Measurements from ENCODE around the gene LENG8. TPM values are rescaled to one million over a fixed set of nuclear protein-coding genes. Genes with fewer than 3 reads are reported as not detected.

The LENG8 gene
- polyA plus RNA-seq, 1 donor from 2014 or later, result 24.2 TPM

DNA sequence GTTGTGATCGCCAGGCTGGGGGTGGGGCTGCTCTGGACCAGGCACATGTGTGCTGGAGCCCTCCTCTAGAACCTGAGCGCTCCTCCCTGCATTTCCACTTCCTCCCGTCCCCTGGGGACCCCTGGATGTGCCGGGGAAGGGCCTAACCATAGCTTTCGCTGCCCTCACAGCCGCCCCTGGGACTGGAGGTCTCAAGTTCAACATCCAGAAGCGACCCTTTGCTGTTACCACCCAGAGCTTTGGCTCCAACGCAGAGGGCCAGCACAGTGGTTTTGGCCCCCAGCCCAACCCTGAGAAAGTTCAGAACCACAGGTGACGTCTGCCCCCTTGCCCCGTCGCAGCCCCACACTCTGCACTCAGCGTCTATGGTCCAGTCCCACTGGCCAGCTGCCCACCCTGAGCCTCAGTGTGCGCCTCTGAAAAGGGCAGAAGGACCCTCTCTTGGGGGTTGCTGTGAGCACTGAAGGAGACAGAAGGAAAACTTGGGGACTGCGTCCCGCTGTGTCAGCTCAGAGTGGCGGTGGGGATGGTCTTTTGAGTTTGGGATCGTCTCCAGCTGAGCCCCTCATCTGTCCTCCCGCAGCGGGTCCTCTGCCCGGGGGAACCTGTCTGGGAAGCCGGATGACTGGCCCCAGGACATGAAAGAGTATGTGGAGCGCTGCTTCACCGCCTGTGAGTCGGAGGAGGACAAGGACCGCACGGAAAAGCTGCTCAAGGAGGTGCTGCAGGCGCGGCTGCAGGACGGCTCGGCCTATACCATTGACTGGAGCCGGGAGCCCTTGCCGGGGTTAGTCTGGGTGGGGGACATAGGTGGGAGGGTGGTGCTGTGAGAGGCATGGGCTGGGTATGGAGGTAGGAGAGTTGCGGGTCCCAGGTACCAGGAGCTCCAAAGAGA lies 6.0 kb downstream of the LENG8 start:
- no peak overlapping the region for H2AFZ ChIP-seq (ENCODE audit: low read depth, low read length)

GRCh38 chr19:54455786-54456422 lies 6.9 kb downstream of the LENG8 start:
- Histone ChIP-seq H3F3A (ENCODE audit: insufficient read depth, low read length, poor library complexity, severe bottlenecking) (no peaks in the 10 kb centered on the region), H3K79me2 (replicated peaks; ENCODE audit: insufficient read depth, low read length) (peaks cover 13% of the 10 kb centered on the region), H3K4me2 (ENCODE audit: low read length) (no peak overlapping the region), H2AFZ (ENCODE audit: low read depth, low read length) (no peak overlapping the region), H3K27ac (ENCODE audit: low read length) (no peak overlapping the region), H3K9me3 (ENCODE audit: low read length) (no peaks in the 10 kb centered on the region), H3K36me3 (ENCODE audit: insufficient read depth, low read length) (peaks cover 10% of the 10 kb centered on the region), H3K27me3 (ENCODE audit: insufficient read depth, low read depth, low read length) (no peaks in the 10 kb centered on the region), H3K4me3 (ENCODE audit: low read length) (no peak overlapping the region), H4K20me1 (ENCODE audit: insufficient read depth) (peaks cover 5% of the 10 kb centered on the region), H3K9ac (ENCODE audit: low read length) (no peak overlapping the region), H3K9me2 (ENCODE audit: insufficient read depth, low read length) (no peaks in the 10 kb centered on the region)
- TF ChIP-seq POLR2AphosphoS5 (IDR thresholded peaks at IDR 0.05), result peak; percentile 6
- no peak for TF ChIP-seq TAF1 (IDR thresholded peaks at IDR 0.05; ENCODE audit: low read depth)

More for the DNA sequence above, 6.0 kb downstream of the LENG8 start:
- Histone ChIP-seq H3K4me2 (ENCODE audit: low read length) (no peak overlapping the region), H3F3A (ENCODE audit: insufficient read depth, low read length, poor library complexity, severe bottlenecking) (no peaks in the 10 kb centered on the region), H3K27ac (ENCODE audit: low read length) (no peak overlapping the region), H3K27me3 (ENCODE audit: insufficient read depth, low read depth, low read length) (no peaks in the 10 kb centered on the region), H3K4me3 (ENCODE audit: low read length) (no peak overlapping the region), H3K9me3 (ENCODE audit: low read length) (no peaks in the 10 kb centered on the region), H3K9ac (ENCODE audit: low read length) (no peak overlapping the region), H3K36me3 (ENCODE audit: insufficient read depth, low read length) (peaks cover 10% of the 10 kb centered on the region), H3K79me2 (replicated peaks; ENCODE audit: insufficient read depth, low read length) (peaks cover 22% of the 10 kb centered on the region), H4K20me1 (ENCODE audit: insufficient read depth) (peaks cover 11% of the 10 kb centered on the region), H3K9me2 (ENCODE audit: insufficient read depth, low read length) (no peaks in the 10 kb centered on the region)
- TF ChIP-seq, protein P1, sequence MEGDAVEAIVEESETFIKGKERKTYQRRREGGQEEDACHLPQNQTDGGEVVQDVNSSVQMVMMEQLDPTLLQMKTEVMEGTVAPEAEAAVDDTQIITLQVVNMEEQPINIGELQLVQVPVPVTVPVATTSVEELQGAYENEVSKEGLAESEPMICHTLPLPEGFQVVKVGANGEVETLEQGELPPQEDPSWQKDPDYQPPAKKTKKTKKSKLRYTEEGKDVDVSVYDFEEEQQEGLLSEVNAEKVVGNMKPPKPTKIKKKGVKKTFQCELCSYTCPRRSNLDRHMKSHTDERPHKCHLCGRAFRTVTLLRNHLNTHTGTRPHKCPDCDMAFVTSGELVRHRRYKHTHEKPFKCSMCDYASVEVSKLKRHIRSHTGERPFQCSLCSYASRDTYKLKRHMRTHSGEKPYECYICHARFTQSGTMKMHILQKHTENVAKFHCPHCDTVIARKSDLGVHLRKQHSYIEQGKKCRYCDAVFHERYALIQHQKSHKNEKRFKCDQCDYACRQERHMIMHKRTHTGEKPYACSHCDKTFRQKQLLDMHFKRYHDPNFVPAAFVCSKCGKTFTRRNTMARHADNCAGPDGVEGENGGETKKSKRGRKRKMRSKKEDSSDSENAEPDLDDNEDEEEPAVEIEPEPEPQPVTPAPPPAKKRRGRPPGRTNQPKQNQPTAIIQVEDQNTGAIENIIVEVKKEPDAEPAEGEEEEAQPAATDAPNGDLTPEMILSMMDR (IDR thresholded peaks at IDR 0.05; ENCODE audit: poor library complexity, severe bottlenecking), result no peak
- TF ChIP-seq REST (IDR thresholded peaks at IDR 0.05; ENCODE audit: borderline replicate concordance) (no peak), POLR2AphosphoS5 (IDR thresholded peaks at IDR 0.05) (no peak), MXI1 (conservative IDR thresholded peaks at IDR 0.05; ENCODE audit: poor library complexity, severe bottlenecking) (no peak), TAF1 (IDR thresholded peaks at IDR 0.05; ENCODE audit: low read depth) (no peak), SMC3 (conservative IDR thresholded peaks at IDR 0.05; ENCODE audit: poor library complexity) (no peak), RAD21 (conservative IDR thresholded peaks at IDR 0.05) (no peak), EZH2 (IDR thresholded peaks at IDR 0.05; ENCODE audit: borderline replicate concordance, insufficient read depth, low read length, poor library complexity, severe bottlenecking) (no peak), EP300 (conservative IDR thresholded peaks at IDR 0.05; ENCODE audit: poor library complexity, severe bottlenecking) (no peak)
